GM15510 (cell line): ENCODE data around the gene HOXA3.

ENCODE experiments used
- POLR2A ChIP-seq: IDR thresholded peaks from 3 replicates; pipeline ENCODE4 v1.6.1; 2011; ENCODE audit warnings: borderline replicate concordance; ENCODE audit not compliant: insufficient read length; ENCODE audit errors: extremely low read depth

HOXA3 gene

DNA sequence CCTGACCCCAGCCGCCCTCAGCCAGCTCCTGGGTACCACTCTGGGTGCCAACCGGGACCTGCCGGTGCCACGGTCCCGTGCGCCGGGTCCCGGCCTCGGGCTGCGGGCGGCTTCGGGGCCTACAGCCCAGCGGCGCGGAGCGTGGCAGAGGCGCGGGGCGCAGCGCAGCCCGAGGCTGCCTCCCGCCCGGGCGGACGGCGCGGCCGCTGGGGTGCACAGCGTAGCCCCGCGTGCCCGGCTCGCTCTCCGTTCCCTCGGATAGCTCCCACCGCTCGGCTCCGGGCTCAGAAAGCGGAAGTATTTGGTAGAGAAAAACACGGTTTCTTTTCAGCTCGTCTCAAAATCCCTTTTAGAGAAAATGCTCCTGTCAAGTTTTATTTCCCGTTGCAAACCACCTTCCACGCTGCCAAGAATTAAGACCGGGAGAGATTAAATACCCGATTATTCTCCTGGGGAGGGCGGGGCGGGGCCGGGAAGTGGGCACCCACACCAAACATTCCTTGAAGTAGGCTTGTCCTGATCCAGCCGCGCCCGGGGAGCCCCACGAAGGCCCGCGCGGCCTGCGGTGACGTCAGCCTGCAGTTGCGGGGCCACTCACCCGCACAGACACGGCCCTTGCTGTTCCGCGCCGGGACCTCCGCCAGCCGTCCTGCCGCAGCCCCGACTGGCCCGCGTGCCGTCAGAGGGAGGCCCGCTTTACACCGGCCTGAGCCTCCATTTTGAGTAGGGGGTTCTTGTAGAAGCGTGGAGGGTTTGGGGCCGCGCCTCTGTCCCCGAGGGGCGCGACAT is 40.4 kb upstream of the HOXA3 start:
- no peak for TF ChIP-seq POLR2A

GRCh38 chr7:27191833-27192545 is 39.6 kb upstream of the HOXA3 start:
- no peak for TF ChIP-seq POLR2A

GRCh38 chr7:27191161-27191731 is 38.9 kb upstream of the HOXA3 start:
- no peak for TF ChIP-seq POLR2A

DNA sequence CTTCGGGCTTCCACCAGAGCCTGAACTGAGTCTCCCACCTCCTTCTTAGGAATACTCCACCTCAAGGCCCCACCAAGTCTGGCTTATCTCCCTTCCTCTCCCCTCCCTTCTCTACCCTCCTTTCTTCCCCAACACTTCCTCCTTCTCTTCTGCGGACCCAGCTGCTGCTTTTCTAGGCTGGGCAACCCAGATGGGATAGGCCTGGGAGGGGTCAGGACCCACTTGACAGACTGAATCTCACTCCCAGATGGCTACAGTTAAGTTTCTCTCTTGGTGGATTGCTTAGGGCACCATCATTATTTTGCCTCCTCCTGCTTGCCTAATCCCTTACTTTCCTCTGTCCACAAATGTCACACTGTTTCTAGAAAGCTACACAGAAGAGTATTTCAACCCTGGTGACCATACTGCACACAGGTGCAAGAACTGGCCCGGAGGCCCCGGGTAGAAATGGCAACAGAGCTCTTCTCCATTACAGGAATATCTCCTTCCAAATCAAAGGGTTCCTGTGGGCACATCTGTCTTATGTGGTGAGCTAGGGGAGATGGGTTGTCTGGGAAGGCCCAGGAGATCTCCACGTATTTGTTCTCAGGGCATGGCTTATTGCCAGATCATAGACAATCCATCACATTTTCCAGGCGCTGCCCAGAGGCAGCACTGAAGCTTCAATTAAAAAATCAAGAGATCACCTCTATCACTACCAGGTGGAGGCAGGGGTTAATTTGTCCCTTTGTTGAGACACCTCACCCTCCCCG is 37.8 kb upstream of the HOXA3 start:
- no peak for TF ChIP-seq POLR2A

DNA sequence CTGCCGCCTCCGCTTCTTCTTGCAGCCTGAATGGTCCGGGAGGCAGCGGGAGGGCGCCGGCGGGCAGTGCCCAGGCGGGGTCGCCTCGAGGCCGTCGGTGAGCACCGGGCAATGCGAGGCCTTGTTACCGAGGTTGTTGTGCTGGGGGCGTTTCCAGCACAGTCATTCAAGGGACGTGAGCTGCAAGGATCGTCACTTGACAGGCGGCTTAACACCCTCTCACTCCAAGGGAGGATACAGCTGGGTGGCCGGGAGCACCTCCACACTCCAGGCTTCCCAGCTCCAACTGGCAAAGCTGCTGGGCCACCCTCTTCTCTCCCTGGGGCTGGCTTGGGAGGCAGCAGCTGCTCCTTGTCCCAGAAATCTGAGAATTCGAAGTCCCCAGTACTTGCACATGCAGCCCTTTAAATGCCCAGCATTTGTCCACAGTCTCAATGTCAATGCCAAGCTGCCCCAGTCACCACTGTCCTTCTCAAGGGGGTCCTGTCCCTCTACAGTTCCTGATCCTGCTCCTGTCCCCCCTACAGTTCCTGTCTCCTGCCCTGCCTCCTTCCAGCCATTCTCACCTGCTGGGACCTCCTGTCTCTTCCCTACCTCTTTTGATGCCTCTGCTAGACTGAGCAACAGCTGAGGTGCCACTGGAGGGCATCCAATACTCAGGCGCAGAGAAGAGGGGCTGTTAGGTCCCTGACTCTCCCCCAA is 37.1 kb upstream of the HOXA3 start:
- no peak for TF ChIP-seq POLR2A

DNA sequence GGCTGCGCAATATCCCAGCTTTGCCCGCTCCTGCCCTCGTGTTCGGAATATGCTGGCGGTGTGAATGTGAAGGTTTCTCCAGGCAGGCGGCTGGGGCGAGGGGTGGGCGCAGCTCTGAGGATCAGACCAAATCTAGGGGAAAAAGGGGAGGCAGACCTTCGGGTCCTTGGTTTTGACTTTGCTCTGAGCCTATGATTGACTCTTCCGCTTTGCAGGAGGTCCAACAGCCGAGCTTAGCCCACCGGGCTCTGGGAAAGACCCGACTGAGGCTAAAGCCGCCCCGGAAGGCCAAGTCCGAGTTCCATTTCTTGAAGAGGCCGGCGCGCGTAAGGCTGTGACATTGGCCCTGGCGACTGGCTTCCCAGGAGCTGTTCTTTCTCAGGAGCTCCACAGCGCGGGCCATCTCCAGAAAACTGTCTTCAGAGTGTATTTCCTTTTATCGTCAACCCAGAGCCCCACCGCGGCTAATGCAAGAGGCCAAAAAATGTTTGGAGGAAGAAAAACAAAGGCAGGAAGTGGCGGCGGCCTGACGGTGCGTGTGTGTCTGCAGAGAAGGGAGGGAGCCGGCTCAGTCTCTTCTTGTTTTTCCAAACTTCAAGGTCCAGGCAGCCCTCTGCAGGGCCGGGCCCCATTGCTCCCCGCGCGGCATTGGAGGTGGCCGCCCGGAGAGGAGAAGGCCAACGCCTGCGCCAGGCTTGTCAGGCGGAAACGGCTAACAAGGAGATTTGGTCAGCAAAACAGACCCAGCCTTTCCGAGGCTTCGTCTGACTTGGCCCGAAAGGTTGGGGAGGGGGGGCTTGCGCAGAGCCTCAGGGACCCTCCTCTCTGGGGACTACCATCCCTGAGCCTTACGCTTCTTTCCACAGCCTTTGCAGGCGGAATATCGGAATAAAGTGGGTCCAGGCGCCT is 36.3 kb upstream of the HOXA3 start:
- TF ChIP-seq POLR2A = no peak

DNA sequence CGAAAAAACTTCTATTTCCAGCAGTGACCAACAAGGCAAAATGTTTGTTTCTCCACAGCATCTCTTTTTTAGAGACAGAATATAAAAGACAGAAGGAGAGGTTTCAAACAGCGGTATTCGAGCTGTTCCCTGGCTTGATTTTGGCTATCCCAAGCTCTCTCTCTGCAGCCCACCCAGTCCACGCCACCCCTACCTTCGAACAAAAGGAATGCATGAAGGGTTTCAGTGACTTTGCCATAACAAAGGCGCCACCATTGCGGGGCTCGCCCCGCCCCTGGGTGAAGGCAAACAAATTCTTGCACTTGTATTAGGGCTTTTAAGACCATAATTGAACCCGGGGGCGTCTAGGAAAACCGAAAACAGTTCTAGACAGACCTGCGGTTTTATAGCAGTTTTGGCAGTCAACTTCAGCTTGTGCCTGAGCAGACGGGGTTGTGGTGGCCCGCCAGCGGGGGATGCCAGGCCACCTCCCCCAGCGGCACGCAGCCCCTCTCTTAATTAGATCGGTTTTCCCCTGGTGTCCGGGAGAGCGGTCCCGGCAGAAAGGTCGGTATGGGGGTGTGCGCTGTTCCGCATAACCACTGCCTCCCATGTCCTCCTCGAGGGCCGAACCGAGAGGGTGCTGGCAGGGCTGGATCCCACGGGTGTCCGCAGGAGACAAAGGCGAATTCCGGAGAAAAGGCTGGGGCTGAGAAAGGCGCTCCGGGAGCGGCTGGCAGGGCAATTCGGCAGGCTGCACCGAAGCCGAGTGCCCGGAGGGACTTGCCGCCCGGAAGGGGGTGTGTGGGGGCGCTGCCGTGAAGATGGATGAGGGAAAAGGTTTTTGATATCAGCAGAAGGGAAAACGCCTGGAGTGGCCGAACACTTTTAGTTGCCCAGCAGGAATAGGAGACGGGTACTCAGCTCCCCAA is 35.3 kb upstream of the HOXA3 start:
- TF ChIP-seq POLR2A = no peak

DNA sequence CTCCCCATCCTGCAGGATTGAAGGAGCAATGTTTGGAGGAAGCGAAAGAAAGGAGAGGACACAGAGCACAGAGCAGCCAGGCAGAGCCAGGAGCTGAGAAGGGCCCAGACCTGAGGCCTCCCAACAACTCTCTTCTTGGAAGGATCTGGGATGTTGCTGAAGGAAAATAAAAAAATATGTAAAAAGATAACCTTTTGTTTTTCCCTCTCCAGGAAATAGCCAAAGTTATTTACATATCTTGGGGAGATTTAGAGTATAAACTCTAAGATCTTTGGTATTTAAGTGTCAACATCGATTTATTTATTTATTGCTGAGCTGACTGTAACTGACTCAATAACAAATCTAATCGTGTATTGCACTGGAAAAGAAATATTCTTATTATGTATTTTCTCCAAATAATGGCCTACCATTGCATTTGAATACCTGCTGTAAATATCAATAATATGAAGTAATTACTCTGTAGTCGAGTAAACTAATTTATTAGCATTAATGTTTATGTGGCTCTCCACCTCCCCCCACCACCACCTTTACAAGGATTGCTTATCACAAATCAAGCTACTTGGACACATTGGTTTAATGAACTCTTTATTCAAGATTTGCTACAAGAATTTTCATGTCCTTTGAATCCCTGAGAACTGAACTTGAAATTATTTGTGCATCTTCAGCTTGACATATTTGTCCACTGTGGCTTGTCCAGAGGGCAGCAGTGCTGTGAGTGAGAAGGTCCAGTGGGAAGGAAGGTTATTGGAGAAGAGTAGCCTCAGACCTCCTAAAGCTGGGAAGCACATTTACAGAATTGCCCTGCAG is 34.5 kb upstream of the HOXA3 start:
- no peak for TF ChIP-seq POLR2A

GRCh38 chr7:27185854-27186667 is 33.7 kb upstream of the HOXA3 start:
- TF ChIP-seq POLR2A = no peak

- no peak for TF ChIP-seq POLR2A
These were observed 32.9 kb upstream of the HOXA3 start, which contains the start of gene HOXA11 for GRCh38 chr7:27185013-27185853. Gene HOXA11 (minus strand): TSS chr7:27185232. CDS start chr7:27185144, 88 bp downstream.
